Activated CD8-positive, alpha-beta memory T cell treated with anti-CD3 and anti-CD28 coated beads for 24 hours (primary cell): ENCODE measurements around the gene SV2B.

Source experiments
- DNase-seq: peaks from one replicate; pipeline ENCODE4 v3.0.0-alpha.2; 2020

The SV2B gene

DNA sequence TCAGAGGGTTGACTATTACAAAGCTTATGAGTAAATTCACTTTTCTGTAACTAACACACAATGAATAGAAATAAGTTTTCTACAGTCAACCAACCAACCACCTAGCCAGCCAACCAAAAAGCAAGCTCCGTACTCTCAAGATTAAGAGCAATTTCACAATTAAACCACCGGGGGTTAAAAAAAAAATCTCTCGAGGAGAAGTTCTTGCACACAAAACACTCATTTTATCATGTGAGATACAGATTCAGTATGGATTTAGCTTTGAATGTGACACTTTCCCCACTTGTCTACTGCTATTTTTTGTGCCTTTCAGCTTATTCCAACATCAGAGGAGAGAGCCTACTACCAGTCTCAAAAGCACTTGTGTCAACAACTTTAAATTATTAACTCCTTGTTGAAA lies 135.3 kb downstream of the SV2B start:
- no peak for DNase-seq

DNA sequence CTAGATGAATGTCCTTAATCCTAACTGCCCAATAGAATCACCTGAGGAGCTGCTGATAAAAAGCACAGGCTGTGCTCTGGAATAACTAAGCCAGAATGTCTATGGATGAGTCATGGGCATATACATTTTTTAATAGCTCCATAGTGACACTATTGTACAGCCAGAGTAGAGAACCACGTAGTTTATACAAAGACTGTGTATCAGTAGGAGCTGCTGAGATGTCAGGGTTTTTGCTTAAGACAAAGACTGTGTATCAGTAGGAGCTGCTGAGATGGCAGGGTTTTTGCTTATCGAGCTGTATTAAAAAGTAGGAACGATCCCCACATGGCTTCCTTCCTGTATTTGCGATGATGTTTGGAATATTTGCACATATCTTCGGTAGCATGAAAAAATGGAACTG lies 137.4 kb downstream of the SV2B start:
- no peak for DNase-seq

DNA sequence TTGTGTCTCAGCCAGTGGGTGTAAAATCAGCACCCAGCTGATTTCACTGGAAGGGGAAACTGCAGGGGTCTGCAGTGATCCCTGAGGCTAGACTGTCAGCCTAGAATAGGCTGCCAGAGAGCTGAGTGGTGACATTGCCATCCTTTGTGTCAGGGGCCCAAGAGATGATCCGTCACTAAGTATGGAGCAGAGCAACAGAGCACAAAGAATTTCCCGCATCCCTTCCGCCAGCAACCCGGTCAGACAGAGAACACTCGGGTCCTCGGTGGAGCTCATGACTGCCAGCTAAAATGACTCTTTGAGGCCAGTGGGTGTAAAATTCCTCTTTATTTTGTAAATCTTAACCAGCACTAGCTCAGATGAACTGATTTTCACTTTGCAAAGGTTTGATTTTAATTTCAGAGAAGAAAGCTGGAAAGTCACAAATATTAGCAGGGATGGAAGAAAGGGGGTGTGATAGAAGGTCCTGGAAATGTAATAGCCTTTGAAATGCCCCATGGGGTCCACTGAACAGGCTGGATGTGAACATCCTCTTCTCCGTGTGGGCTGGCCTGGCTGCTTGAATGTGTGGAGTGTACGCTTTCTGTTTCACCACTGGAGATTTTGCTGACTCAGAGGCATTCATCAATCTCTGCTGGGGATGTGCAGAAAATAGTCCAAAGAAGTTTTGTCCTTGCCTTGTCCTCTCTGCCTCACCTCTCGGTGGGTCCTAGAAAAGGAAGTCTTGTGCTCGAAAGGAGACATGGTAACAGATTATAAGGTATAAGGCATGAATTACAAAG lies 138.8 kb downstream of the SV2B start:
- no peak for DNase-seq

DNA sequence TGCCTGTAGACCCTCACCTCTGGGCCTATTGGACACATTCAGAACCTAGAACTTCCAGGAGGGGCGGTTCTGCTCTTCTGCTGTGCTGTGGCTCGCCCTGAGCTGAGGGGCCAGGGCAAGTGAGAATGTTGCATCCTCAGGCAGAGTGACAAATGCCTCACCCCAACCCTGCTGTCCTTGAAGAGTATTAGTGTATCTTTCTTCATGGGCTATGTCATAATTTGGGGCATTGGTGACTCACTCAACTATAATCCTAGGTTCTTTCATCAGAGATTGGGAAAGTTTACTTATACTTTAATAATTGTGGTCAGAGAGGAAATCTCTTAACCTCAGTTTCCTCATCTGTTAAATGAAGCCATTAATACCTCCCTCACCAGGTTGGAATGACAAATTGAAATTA lies 143.8 kb downstream of the SV2B start:
- DNase-seq = no peak

DNA sequence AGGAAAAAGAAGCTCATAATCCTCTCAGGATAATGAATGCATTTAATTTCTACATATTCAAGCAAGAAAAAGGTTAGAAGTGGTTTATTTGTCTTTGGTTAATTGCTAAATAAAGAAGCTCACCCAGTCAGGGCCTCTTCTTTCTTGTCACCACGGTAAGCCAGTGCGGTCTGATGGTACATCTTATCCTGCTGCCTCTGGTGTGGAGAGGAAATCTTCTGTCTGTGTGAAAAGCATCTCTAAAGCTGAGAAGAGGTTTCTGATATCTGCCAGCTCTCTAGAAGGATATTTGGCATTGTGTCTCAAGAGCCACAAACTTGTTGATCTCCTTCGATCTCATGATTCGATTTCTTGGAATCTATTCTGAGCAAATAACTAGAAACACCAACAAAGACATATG lies 144.9 kb downstream of the SV2B start:
- no peak for DNase-seq

DNA sequence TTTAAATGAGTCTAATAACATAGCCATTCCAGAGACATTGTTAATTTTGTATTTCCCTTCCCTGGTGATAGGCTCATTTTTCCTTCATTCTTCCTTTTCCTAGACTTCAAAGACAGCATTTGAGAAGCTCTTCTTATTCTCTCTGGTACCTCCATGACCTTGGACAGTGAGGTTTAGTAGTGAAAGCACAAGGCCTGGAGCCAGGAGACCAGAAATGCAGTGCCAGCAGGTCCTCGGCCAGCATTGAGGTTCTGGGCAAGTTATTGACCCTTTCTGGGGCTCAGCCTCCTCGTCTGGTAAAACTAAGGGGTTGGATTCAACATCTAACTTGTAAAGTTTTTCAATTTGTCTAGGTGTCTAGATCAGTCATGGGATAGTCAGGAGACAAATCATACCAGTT lies 146.9 kb downstream of the SV2B start:
- no peak for DNase-seq

DNA sequence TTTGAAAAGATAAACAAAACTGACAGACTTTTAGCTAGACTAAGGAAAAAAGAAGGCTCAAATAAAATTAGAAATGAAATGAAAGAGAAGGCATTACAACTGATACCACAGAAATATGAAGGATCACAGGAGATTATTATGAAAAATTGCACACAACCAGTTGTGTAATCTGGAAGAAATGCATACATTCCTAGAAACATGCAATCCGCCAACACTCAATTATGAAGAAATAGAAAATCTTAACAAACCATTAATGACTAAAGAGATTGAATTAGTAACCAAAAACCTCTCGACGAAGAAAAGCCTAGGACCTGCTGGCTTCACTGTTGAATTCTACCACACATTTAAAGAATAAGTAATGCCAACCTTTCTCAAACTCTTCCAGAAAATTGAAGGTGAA lies 149.5 kb downstream of the SV2B start:
- no peak for DNase-seq

DNA sequence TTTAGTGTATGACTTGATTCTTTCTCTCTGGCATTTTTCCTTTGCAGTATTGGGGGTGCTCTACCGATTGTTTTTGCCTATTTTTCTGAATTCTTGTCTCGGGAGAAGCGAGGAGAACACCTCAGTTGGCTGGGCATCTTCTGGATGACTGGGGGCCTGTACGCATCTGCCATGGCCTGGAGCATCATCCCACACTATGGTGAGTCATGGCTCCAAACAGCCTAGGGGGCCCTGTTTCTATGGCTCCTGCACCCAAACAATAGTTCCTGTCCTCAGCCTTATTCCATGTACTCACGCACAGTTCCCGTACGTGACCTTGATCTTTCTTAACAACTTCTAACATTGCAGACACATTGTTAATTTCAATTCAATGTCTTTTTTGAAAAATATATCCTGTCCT lies 152.3 kb downstream of the SV2B start:
- DNase-seq = no peak

DNA sequence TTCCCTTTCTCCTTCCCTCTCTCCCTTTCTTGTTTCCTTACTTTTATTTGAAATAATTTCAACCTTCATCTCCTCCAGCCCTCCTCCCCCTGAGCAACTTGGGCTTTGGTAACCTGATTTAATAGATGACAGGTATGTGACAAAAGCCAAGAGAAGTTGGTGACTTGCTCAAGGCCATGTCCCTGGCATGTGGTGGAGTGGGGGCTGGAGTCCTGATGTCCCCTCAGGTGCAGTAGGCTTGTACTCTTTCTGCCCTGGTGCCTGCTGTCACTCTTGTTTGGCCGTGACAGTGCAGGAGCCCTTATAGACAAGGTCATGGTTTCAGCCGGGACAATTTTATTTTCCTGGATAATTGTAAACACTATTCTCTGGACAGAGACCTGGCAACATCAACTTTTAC lies 152.7 kb downstream of the SV2B start:
- DNase-seq = no peak

DNA sequence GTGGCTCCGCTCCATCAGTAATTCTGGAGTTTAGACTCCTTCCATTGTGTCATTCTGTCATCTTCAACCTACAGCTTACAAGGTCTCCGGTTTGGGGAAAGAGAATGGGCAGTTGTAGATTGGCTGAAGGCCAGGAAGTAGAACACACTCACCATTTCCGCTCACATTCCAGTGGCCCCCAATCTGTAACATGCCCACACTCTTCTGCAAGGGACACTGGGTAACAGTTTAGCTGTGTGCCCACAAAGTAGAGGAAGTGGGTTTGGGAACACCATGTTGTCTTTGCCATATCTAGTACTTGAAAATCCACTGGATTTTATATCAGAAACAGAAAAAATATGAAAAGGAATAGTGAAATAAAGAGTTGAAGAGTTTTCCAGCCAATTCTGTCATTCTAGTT lies 153.5 kb downstream of the SV2B start:
- no peak for DNase-seq

DNA sequence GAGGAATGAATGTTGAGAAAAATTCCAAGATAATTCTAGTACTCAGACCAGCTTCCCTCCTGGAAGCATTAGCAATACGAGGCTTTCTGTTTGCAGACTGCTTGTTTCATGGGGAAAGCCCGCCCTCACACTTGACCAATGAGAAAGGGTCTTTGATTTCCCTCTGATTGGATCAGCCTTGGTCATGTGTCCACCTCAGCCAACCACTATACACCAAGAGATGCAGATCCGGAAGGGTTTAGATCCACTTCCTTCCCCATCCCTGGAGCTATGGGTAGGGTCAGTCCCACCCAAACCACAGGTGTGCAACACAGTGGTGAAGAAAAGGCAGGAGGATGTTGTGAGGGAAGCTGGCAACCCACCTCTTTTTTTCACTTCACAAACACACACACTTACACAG lies 154.7 kb downstream of the SV2B start:
- no peak for DNase-seq

DNA sequence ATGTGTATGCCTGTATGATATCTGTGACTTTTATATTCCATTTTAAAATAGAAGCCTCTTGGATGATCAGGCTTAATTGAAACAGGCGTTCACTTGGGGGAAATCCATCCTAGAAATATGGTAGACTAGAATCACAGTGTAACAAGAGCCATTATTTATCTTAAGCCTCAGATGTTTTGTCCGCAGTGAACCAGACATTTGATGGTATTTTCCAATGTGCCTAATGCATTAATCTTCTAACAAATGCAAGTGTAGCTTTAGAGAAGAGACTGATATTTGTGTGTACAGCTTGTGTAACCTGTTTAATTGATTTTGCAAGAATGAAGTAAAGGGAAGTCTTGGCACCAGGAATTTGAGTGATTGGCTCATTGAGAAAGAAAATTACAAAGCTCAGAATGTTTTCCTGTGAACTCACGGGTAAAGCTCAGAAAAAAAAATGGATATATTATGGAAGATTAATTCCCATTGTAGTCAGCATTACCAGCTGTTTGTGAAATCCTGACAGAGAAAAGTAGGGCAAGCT lies 155.7 kb downstream of the SV2B start:
- no peak for DNase-seq

DNA sequence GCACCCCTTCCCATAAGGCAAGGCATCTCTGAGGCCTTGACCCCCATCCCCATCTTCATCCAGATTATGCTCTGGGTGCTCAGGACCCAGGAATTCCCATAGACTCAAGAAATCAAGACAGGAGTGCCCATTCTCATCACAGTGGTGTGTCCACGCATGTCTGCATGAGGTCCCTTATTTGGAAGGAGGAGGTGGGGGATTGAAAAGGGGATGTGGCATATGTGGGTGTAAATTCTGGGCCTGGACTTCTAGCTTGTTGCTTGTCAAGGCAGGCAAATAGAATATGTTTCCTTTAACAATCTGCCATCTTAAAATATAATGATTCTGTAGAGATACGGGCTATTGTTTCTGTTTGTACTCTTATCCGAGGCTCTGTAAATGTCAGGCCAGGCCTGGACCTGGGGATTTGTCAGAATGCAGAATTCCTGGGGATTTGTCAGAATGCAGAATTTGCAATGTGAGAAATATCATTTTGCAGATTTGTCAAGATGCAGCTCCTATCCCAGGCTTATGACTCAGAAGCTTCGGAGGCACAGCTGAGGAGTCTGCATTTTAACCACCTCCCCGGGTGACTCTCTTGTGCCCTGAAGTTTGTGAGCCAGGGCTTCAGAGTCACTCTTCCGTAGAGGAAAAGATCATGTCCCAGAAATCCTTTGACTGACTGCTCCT lies 157.8 kb downstream of the SV2B start:
- no peak for DNase-seq

DNA sequence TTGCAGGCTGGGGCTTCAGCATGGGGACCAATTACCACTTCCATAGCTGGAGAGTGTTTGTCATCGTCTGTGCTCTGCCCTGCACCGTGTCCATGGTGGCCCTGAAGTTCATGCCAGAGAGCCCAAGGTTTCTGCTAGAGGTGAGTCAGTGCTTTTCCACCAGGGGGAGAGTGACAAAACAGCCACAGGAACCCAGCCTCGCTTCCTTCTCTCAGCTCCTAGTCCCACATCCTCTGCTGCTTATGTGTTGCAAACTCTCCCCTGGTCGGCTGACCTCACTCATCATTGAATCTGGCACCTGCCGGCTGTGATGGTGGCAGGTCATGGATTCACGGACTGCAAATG lies 158.3 kb downstream of the SV2B start:
- DNase-seq = no peak

DNA sequence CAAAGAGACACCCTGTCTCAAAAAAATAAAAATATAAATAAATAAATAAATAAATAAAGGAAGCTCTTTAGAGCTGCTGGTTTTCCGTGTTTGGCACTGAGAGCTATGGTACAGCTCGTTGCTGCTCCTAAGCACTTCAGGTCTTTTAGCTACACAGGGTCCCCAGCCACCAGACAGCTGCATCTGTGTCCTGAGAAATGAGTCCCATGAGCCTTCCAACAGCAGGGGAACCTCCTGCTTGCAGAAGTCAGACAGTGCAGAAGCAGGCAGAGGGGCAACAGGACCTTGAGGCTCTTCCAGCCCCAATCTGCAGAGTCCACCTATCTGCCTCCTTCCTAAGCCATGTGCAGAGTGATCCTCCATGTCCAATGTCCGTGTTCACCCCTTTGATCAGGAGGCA lies 159.0 kb downstream of the SV2B start:
- DNase-seq = no peak

DNA sequence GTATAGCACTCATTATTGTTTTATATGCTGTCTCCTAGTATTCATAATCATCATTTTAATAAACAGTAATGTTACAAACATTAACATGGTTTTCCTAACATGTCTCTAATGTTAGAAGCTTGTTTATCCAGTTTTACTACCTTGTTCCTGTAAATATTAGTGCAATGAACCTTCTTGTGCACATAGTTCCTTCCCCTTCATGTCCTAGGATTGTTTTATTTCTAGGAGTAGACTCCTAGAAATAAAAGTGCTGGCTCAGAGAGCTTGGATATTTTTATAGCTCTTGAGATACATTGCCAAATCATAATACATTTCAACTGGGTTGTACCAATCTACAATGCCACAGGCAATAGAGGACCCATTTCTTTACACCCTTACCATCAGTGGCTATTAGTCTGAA lies 161.3 kb downstream of the SV2B start:
- no peak for DNase-seq

DNA sequence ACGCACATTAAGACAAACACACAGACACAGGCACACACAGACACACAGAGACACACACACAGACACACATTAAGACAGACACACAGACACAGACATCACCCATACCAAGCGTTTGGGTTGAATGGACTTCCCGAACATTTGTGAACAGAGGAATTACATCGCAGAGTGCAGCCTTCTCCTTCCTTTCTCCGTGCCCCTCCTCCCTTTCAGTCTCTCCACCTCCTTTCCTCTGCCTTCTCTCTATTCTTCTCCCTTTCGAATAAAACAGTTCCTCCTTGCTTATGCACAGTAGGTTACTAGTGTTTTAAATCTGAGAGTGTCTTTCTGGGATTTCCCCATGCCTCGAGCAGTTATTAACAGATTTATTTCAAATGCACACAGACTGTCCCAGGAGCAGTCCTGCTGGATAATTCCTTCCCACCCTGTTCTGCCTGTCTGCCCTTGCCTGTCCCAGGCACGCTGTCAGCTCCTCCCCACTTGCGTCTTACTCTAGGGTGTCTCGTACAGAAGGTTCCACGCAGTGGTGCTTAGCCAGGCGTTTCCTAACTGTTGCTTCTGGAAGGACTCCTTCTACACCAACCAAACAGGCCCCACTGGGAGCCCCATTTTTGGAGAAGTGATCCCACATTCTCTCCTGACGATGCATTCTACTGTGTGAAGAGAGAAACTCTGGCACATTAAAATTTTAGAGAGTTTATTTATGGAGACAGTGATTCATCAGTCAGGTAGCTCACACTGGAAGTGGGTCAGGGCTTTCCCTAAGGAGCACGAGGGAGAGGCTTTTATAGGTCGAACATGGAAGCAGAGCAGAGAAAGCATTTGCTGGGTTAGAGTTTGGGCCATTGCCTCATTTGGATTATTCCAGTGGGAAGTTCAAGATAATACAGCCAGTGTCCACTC lies 163.8 kb downstream of the SV2B start:
- DNase-seq = no peak

DNA sequence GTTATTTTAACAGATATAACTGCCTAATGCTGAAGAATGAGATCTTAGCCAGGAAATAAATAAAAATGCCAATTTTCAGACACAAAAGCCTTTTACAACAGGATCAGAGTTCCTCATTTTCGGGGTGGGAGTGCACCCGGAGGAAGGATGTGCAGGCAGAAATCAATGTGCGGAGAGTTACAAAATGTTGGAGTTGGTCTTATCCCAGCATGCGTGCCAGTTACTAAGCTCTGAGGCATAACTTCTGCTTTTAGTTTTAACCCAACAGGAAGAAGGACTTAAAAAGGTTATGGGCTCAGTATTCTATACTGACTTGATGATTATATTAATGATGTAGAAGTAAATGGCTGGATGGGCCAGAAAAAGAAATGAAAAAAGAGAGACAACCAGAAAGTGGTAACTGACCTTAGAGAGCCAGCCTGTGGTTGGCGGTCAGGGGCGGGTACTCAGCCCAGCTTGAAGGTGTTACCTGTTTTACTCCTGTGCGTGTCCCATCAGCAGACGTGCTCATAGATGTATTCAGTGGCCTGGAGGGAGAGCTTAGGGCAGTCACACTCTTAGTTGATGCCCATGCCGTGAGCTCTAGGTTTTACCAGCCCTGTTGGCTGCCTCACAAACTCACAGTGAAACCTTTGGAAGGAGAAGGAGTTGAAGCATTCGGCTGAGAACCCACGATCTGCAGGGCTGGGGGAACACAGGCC lies 164.7 kb downstream of the SV2B start:
- no peak for DNase-seq

DNA sequence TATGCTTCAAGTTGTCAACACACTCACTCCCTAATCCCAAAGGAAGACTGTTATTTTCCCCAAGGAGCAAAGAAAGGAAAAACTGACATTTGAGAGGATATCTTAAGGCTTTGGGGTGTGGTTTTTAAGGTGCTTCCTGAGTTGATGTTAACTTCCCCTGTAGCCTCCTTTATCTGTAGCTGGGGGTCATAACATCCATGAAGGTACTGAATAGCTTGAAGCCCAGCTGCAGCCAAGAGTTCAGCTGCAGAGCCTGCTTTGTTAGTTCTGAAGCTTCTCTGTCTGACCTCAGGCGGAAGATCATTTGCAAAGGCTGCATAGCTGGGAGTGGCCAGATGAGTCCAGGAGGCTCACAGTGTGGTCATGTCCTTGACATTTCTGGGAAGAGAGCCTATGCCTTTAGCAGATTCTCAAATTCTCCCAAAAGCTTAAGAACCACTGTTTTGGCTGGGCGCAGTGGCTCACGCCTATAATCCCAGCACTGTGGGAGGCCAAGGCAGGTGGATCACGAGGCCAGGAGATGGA lies 165.4 kb downstream of the SV2B start:
- DNase-seq = no peak

DNA sequence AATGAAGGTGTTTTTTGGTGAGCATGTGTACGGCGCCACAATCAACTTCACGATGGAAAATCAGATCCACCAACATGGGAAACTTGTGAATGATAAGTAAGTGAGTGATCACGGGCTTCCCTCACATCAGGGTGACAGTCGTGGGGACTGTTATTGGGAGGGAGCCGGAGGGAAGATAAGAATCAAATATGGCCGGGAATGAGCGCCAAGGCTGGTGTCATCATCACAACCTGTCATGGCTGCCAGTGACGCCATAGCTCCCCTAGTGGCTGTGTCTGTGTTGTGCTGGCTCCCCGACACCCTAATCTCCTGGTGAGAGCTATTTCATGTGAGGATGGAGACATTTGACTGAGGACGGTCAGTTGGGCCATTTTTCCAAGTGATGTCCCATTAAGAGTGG lies 168.5 kb downstream of the SV2B start:
- no peak for DNase-seq

DNA sequence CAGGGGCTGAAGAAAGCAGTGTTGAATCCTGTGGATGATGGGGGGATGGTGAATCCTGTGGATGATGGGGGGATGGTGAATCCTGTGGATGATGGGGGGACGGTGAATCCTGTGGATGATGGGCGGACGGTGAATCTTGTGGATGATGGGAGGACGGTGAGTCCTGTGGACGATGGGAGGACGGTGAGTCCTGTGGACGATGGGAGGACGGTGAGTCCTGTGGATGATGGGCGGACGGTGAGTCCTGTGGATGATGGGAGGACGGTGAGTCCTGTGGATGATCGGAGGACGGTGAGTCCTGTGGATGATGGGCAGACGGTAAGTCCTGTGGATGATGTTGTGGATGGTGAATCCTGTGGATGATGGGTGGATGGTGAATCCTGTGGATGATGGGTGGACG lies 170.7 kb downstream of the SV2B start:
- no peak for DNase-seq

DNA sequence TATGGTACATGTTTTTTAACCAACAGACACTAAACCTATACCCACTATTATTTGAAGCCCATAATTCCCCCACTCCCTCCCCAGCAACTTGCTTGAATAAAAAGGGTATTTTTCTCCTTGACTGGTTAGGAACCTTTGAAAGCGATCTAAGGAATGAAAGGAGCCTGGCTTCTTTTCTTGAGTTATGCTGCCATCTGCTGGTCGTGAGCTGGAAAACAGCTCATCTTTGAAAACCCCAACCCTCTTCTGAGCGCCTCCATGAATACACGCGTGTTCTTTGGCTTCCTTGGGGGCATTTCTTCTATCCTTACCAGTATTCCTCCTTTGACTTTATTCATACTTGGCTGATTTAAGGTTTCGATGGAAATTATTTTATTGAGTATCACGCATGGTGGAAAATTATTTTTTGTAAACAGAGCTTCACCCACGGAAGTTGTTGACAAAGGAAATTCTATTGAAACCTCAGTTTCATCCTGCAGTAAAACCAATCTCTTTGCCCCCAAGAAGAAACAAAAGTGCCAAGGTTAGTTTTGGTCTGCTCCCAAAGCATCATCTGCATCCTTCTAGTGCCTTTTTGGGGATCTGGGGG lies 171.6 kb downstream of the SV2B start:
- DNase-seq = peak; percentile 74
